Activated naive CD4-positive, alpha-beta T cell treated with anti-CD3 and anti-CD28 coated beads, Interleukin-2, amount 10 ng/mL, durations not matched to agents 7 days and 5 days (primary cell): ENCODE data around the gene DNMT3B.

Experiments
- CTCF ChIA-PET: fragments of 350-600 bp; sonication (Branson Sonifier 250); formaldehyde crosslinking; loops from one replicate; lab custom pipeline; 2021; ENCODE audit warnings: antibody characterized with exemption; lab: Charles Lee
- DNase-seq: peaks from one replicate; pipeline ENCODE4 v3.0.0-alpha.2; 2020
- H3K27ac Mint-ChIP-seq: one replicate; pipeline ENCODE4 v1.8.0; 2021; ENCODE audit warnings: mild to moderate bottlenecking, moderate library complexity, mixed read lengths
- H3K27me3 Mint-ChIP-seq: one replicate; pipeline ENCODE4 v1.8.0; 2021; ENCODE audit warnings: mild to moderate bottlenecking, mixed read lengths
- H3K36me3 Mint-ChIP-seq: one replicate; pipeline ENCODE4 v1.8.0; 2021; ENCODE audit warnings: mixed read lengths
- H3K4me1 Mint-ChIP-seq: one replicate; pipeline ENCODE4 v1.8.0; 2021; ENCODE audit warnings: mixed read lengths
- H3K4me3 Mint-ChIP-seq: one replicate; pipeline ENCODE4 v1.8.0; 2021; ENCODE audit warnings: mild to moderate bottlenecking, moderate library complexity, mixed read lengths
- H3K9me3 Mint-ChIP-seq: one replicate; pipeline ENCODE4 v1.8.0; 2021; ENCODE audit warnings: mixed read lengths

DNMT3B gene

DNA sequence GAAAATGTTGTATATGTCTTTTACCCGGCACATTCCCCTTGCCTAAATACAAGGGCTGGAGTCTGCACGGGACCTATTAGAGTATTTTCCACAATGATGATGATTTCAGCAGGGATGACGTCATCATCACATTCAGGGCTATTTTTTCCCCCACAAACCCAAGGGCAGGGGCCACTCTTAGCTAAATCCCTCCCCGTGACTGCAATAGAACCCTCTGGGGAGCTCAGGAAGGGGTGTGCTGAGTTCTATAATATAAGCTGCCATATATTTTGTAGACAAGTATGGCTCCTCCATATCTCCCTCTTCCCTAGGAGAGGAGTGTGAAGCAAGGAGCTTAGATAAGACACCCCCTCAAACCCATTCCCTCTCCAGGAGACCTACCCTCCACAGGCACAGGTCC, 46.3 kb downstream of the DNMT3B start:
- Mint-ChIP-seq H3K27ac (no peak overlapping the region), H3K27me3 (peaks cover 4% of the 10 kb centered on the region), H3K9me3 (no peaks in the 10 kb centered on the region), H3K4me1 (no peaks in the 10 kb centered on the region), H3K36me3 (no peaks in the 10 kb centered on the region), H3K4me3 (no peak overlapping the region)
- CTCF ChIA-PET: interaction anchor here (1.4 kb wide), 1 partner anchor 31 kb away, joined by 3 read pairs; no protein-coding TSS in a partner anchor
- DNase-seq: no peak

DNA sequence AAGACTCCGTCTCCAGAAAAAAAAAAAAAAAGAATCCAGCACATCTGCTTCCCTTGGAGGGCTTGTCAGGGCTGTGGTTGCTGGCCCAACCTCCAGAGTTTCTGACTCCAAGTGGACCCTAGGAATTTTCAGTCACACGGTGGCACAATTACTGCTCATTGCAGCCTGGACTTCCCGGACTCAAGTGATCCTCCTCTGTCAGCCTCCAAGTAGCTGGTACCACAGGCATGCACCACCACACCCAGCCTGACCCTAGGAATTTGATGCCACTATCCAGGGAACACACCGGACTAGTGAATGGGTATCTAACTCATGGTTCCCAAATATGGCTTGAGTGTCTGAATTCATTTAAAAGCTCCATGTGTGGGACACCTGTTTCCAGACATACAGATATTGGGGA, 47.7 kb downstream of the DNMT3B start:
- Mint-ChIP-seq H3K9me3 (no peaks in the 10 kb centered on the region), H3K36me3 (no peaks in the 10 kb centered on the region), H3K4me3 (no peak overlapping the region), H3K27ac (no peak overlapping the region), H3K27me3 (peaks cover 4% of the 10 kb centered on the region), H3K4me1 (no peaks in the 10 kb centered on the region)
- no peak for DNase-seq
- CTCF ChIA-PET: no interaction called here

DNA sequence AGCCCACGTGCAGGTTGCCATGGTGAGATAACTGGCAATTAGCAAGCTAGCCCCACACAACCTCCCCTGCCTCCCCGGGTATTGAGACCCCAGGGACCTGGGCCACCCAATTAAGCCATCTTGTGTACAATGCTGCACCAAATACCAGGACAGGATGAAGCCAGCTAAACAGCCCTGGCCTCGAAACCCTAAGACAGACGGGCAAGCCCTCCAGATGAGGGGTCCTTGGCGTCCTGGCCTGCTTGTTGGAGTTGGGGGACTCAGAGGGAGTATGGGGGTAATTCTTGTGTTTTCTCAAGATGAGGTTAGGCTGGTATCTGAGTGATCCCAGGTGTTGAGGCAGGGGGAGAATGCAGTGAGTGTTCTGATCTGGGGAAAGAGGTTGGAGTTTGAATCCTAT, 48.8 kb downstream of the DNMT3B start:
- Mint-ChIP-seq H3K27ac (no peak overlapping the region), H3K4me1 (no peaks in the 10 kb centered on the region), H3K9me3 (no peaks in the 10 kb centered on the region), H3K4me3 (no peak overlapping the region), H3K27me3 (peaks cover 4% of the 10 kb centered on the region), H3K36me3 (no peaks in the 10 kb centered on the region)
- no peak for DNase-seq
- CTCF ChIA-PET: no interaction called here

DNA sequence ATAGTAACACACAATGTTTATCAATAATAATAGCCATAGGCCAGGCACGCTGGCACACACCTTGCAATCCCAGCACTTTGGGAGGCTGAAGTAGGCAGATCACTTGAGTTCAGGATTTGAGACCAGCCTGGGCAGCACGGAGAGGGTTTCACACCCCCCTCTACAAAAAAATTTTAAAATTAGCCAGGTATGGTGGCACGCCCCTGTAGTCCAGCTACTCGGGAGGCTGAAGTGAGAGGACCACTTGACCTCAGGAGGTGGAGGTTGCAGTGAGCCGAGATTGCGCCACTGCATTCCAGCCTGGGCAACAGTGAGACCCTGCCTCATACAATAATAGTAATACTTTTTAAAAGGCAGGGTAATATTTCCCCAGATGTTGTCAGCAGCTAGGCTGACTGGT, 49.7 kb downstream of the DNMT3B start:
- Mint-ChIP-seq H3K4me1 (no peaks in the 10 kb centered on the region), H3K27me3 (peaks cover 4% of the 10 kb centered on the region), H3K4me3 (no peak overlapping the region), H3K27ac (no peak overlapping the region), H3K36me3 (no peaks in the 10 kb centered on the region), H3K9me3 (no peaks in the 10 kb centered on the region)
- DNase-seq: no peak
- CTCF ChIA-PET: interaction anchor here (0.9 to 1.2 kb wide), 2 partner anchors 22 to 34 kb away, joined by 3 to 4 read pairs; no protein-coding TSS in a partner anchor

DNA sequence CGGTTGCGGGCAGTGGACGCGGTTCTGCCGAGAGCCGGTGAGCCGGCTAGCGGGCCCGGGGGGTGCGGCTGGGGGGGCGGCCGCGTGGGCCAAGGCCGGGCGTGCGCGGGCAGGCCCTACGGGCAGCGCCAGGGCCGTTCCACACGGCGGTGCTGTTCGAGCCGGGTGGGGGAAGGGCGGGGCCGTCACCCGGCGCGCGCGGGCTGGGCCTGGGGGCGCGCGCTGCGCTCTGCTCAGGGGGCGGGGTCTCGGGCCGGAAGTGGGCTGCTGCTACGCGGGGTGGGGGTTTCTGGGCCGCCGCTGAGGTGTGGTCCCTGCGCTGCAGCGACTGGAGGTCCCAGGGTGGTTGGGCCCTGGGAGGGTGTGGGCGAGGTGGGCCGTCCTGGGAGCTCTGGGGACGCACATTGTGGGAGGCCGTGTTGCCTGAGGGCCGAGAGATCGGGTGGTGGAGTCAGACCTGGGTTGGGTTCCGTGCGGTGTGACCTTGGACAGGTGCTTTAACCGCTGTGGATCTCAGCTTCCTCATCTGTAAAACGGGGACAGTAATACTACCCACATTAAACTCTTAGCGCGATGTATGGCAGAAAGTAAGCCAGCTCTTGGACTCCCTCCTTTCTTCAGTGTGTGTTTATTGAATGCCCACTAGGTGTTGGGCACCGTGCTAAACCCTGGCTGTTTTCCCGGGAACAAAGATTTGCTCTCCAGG, 58.0 kb downstream of the DNMT3B start:
- H3K36me3 Mint-ChIP-seq: peaks cover 22% of the 10 kb centered on the region
- peak overlapping the region; percentile 99 for H3K27ac Mint-ChIP-seq
- no peaks in the 10 kb centered on the region for H3K9me3 Mint-ChIP-seq
- peak; percentile 89 for DNase-seq
- H3K4me1 Mint-ChIP-seq: peaks cover 44% of the 10 kb centered on the region
- H3K4me3 Mint-ChIP-seq: peak overlapping the region; percentile 99
- no peaks in the 10 kb centered on the region for H3K27me3 Mint-ChIP-seq
- CTCF ChIA-PET: interaction anchor here (0.8 to 1.0 kb wide), 2 partner anchors 30 to 82 kb away, joined by 3 read pairs; no protein-coding TSS in a partner anchor

DNA sequence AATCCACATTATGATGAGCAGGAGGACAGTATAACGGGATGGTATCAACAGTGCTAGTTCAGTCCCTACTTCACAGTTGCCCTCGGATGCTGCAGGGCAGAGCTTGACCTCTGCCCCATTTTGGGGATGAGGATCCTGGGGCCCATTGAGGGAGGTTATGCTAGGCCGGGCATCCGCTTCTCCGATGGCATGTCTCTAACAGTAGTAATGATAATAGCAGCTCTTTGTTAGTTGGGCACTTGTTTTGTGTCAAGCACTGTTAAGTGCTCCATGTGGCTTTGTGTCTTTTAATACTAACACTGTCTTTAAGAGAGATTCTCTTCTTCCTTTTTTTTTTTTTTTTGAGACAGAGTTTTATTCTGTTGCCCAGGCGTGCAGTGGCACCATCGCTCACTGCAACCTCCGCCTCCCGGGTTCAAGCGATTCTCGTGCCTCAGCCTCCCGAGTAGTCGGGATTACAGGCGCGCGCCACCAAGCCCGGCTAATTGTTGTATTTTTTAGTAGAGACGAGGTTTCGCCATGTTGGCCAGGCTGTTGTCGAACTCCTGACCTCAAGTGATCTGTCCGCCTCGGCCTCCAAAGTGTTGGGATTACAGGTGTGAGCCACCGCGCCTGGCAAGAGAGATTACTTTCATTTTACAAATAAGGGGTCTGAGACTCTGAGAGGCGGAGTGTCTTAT, 58.7 kb downstream of the DNMT3B start:
- H3K9me3 Mint-ChIP-seq: no peaks in the 10 kb centered on the region

DNA sequence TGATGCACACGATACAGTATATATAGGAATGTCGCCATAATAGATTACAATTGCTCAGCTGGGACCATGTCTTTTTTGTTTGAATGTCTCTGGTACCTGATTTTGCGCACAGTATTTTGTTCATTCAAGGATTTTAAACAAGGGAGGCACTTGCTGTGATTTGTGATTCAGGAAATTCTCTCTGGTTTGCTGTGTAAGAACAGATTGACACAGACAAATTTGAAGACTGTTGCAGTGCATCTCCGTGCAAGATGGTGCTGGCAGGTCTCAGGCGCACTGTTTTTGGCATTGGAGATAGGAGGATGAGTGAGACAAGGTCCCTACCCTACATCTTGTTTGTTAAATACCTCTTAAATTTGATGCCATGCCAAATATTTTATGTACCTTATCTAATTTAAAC, 60.0 kb downstream of the DNMT3B start:
- Mint-ChIP-seq H3K9me3 (no peaks in the 10 kb centered on the region), H3K4me1 (peaks cover 47% of the 10 kb centered on the region), H3K4me3 (peak overlapping the region; percentile 99), H3K27me3 (no peaks in the 10 kb centered on the region), H3K27ac (no peak overlapping the region), H3K36me3 (peaks cover 29% of the 10 kb centered on the region)
- CTCF ChIA-PET: interaction anchor here (1.0 to 1.1 kb wide), 2 partner anchors 14 to 124 kb away, joined by 3 read pairs; no protein-coding TSS in a partner anchor
- no peak for DNase-seq

More for the DNA sequence above, 58.7 kb downstream of the DNMT3B start:
- CTCF ChIA-PET: no interaction called here
- peaks cover 47% of the 10 kb centered on the region for H3K4me1 Mint-ChIP-seq
- peaks cover 24% of the 10 kb centered on the region for H3K36me3 Mint-ChIP-seq
- no peaks in the 10 kb centered on the region for H3K27me3 Mint-ChIP-seq
- H3K27ac Mint-ChIP-seq: peak overlapping the region; percentile 99
- DNase-seq: peak; percentile 27
- peak overlapping the region; percentile 99 for H3K4me3 Mint-ChIP-seq

DNA sequence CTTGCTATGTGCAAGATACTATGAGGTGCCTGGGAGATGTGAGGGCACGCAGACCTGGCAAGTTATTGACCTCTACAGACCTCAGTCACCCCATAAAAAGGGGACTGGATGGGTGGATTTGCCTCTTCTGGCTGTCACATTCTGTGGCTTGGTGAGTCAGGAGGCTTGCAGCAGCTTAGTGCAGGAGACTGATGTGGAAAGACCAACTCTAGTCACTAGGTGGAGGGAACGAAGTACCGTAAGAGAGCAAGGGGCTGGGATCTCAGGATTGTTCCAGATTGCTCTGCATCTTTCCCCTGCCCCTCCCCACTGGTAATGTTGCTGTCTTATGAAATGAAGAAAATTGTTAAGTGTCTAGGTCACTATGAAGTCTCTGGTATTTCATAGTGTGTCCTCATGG, 60.9 kb downstream of the DNMT3B start:
- no peak for DNase-seq
- CTCF ChIA-PET: interaction anchor here (1.3 kb wide), 1 partner anchor 21 kb away, joined by 4 read pairs; no protein-coding TSS in a partner anchor
- peak overlapping the region; percentile 64 for H3K27ac Mint-ChIP-seq
- H3K9me3 Mint-ChIP-seq: no peaks in the 10 kb centered on the region
- peaks cover 37% of the 10 kb centered on the region for H3K36me3 Mint-ChIP-seq
- no peak overlapping the region for H3K4me3 Mint-ChIP-seq
- peaks cover 50% of the 10 kb centered on the region for H3K4me1 Mint-ChIP-seq
- no peaks in the 10 kb centered on the region for H3K27me3 Mint-ChIP-seq

DNA sequence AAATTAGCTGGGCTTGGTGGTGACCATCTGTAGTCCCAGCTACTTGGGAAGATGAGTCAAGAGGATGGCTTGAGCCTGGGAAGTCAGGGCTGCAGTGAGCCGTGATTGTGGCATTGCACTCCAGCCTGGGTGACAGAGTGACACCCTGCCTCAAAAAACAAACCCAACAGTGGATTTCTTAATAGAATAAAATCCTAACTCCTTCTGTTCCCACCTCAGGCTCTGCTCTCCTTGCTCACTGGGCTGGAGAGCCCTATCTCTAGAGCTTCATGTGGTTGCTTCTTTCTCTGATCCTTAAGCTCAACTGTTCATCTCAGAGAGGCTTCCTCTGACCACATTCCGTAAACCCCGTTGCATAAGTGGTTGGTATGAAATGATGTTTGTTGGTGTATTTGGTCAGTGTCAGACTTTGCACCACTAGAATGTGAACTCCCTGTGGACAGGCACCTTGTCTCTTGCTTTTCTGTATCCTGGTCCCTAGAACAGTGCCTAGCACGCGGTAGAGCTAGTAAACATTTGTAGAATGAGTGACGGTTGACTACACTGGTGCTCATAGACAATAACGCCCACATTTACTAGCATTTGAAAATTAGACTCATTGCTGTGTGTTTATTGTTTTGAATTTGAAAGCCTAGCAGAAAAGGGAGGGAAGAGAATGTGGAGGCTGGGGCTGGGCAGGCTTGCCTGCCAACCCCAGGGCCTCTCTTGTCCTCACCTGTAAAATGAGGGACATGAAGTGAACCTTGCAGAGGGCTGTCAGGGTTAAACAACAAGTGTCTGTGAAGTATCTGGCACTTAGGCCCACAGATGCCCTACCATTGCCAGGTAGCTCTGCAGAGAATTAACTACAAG, 61.8 kb downstream of the DNMT3B start:
- H3K9me3 Mint-ChIP-seq: no peaks in the 10 kb centered on the region
- H3K36me3 Mint-ChIP-seq: peaks cover 44% of the 10 kb centered on the region
- CTCF ChIA-PET: interaction anchor here (1.3 kb wide), 1 partner anchor 20 kb away, joined by 4 read pairs; no protein-coding TSS in a partner anchor
- peaks cover 54% of the 10 kb centered on the region for H3K4me1 Mint-ChIP-seq
- peak overlapping the region; percentile 50 for H3K27ac Mint-ChIP-seq
- no peak for DNase-seq
- H3K27me3 Mint-ChIP-seq: no peaks in the 10 kb centered on the region
- no peak overlapping the region for H3K4me3 Mint-ChIP-seq

DNA sequence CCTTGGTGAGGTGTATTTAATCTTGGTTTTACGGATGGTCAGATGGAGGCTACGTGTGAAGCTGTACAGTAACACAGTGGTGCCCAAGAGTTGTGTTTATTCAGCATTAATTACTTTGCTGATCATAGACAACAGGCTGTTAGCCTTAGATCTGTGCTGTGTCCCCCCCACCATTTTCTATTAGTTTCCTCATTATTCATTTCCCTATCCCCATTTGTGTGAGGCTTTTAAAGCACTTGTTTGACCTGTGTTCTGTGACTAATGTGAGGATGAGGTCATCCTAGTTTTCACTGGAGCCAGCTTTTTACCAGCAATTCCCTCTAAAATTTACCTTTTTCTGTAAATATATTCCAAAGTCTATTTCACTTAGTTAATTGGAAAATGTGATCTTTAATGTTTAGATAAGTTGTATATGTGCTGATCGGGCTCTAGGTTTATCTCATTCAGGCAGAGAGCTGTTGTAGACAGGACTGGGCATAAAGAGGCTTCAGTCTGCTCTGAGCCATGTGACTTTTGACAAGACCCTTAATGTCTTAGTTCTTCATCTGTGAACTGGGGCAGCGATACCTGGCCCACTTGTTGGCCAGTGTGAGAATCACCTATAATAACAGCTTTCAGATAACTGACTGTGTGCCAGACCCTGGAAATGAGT, 66.0 kb downstream of the DNMT3B start:
- CTCF ChIA-PET: interaction anchor here (0.9 kb wide), 1 partner anchor 39 kb away, joined by 5 read pairs; no protein-coding TSS in a partner anchor
- no peak for DNase-seq
- peak overlapping the region; percentile 12 for H3K27ac Mint-ChIP-seq
- peaks cover 65% of the 10 kb centered on the region for H3K36me3 Mint-ChIP-seq
- H3K9me3 Mint-ChIP-seq: no peaks in the 10 kb centered on the region
- H3K27me3 Mint-ChIP-seq: no peaks in the 10 kb centered on the region
- H3K4me1 Mint-ChIP-seq: peaks cover 56% of the 10 kb centered on the region
- no peak overlapping the region for H3K4me3 Mint-ChIP-seq

DNA sequence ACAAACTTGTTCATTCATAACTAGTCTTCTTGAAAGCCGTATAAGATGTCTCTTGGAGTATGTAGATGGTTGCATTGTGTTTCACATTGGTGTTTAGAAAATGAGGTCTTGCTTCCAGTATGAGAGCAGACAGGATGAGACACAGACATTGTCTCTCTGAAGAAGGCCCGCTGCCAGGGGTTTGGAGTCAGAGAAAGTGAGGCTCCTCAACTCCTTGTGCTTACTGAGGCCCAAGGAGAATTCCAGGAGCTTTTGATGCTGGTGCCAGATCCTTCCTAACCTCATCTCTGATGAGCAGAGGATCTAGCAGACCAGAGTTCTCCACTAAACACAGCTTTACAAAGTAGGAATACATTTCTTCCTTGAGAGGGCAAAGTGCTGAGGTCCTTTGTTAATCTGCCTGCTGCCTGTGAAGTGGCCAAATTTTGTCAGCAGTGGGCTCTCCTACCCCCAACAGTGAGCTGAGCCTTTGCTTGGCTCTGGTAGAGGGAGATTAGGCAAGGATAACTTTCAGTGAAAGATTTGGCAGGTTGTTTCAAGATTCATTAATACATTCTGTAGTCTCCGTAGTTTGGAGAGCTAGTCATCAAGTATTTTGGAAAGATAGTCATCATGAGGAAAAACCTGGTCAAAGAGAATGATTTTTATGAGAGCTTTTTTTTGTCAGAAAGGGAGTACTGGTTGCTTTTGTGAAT, 67.3 kb downstream of the DNMT3B start:
- H3K27ac Mint-ChIP-seq: peak overlapping the region; percentile 38
- no peaks in the 10 kb centered on the region for H3K27me3 Mint-ChIP-seq
- H3K36me3 Mint-ChIP-seq: peaks cover 62% of the 10 kb centered on the region
- peaks cover 51% of the 10 kb centered on the region for H3K4me1 Mint-ChIP-seq
- DNase-seq: no peak
- no peak overlapping the region for H3K4me3 Mint-ChIP-seq
- CTCF ChIA-PET: no interaction called here
- no peaks in the 10 kb centered on the region for H3K9me3 Mint-ChIP-seq

DNA sequence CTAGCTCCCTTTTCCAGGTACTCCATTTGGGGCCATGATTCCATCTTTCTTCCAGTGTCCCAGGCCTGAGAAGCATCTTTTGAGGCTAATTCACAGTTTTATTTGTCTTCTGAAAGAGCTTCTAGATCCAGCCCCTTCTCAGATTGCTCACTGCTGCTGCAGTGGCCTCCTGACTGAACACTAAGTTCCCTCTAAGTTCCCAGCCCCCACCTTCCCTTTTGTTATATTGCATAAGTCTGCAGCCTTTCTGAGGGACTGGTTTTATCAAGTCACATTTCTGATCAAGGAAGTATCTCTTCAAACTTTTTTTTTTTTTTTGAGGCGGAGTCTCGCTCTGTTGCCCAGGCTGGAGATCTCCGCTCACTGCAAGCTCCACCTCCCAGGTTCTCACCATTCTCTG, 68.3 kb downstream of the DNMT3B start:
- Mint-ChIP-seq H3K4me3 (no peak overlapping the region), H3K9me3 (no peaks in the 10 kb centered on the region), H3K27ac (peak overlapping the region; percentile 25), H3K36me3 (peaks cover 62% of the 10 kb centered on the region), H3K27me3 (no peaks in the 10 kb centered on the region), H3K4me1 (peaks cover 48% of the 10 kb centered on the region)
- CTCF ChIA-PET: interaction anchor here (0.7 to 0.8 kb wide), 2 partner anchors 33 to 474 kb away, joined by 3 read pairs; no protein-coding TSS in a partner anchor
- no peak for DNase-seq

DNA sequence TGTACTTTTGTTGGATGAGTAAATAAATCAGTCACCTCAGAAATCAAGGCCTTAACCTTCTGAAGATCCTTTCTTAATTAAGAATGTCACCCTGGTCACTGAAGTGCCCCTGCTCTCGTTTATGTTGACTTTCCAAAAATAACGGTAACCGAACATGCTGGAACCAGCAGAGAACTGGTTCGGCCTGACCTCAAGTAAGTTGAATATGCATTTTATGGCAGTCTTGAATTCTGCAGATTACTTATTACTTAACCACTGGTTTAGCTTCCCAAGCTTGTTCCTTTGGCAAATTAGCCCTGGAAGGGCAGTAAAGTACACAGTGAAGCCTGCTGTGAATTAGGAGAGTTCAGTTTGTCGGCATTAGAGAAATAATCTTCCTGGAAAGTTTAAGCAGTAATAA, 69.8 kb downstream of the DNMT3B start:
- no peak for DNase-seq
- peak overlapping the region; percentile 33 for H3K4me3 Mint-ChIP-seq
- H3K27ac Mint-ChIP-seq: peak overlapping the region; percentile 87
- no peaks in the 10 kb centered on the region for H3K27me3 Mint-ChIP-seq
- H3K9me3 Mint-ChIP-seq: no peaks in the 10 kb centered on the region
- peaks cover 59% of the 10 kb centered on the region for H3K4me1 Mint-ChIP-seq
- CTCF ChIA-PET: no interaction called here
- H3K36me3 Mint-ChIP-seq: peaks cover 71% of the 10 kb centered on the region
